GM12892 (cell line): Measurements from ENCODE around the gene VPS45.
A peak's percentile ranks its signal among the peaks of the same experiment; 100 is the strongest.

Experiments
- DNase-seq: peaks from one replicate; pipeline ENCODE4 v3.0.0; 2011; ENCODE audit not compliant: insufficient read length
- FAIRE-seq: peaks from 2 replicates; lab custom pipeline; 2011; peaks lifted over from hg19 to GRCh38; lab: Jason Lieb, UNC
- POLR2A ChIP-seq: IDR thresholded peaks from 2 replicates; pipeline ENCODE4 v1.6.1; 2011; ENCODE audit warnings: low read depth, low read length, control low read depth
- POLR2AphosphoS5 ChIP-seq: IDR thresholded peaks from 2 replicates; pipeline ENCODE4 v1.6.1; 2011; ENCODE audit warnings: low read depth, low read length, control low read depth
- TAF1 ChIP-seq: IDR thresholded peaks from 2 replicates; pipeline ENCODE4 v1.6.1; 2011; ENCODE audit warnings: low read depth, mild to moderate bottlenecking, control low read depth, low read length, borderline replicate concordance

The VPS45 gene

DNA sequence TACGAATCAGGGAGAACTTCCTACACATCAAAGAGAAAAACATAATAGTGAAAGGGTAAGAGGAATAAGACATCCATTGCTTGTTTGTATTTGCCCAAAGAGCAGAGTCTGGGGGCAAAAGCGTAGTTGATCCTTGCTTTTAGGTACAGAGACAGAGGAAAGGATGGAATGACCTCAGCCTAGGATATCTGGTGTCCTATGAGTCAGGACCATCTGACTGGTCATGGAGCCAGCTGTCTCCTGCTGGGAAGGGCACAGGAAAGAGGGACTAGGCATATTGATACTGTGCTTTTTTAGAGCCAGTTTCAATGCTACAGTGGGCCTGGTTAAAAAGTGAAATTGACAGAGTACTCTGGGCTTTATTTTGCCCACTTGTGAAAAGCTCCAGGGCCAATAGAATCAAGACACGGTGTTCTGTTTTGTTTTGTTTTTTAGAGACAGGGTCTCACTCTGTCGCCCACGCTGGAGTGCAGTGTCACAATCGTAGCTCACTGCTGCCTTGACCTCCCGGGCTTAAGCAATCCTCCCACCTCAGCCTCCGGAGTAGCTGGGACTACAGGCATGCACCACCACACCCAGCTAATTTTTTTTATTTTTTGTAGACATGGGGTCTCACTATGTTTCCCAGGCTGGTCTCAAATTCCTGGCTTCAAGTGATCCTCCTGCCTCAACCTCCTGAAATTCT, 85.3 kb downstream of the VPS45 start:
- TF ChIP-seq TAF1 (no peak), POLR2A (no peak), POLR2AphosphoS5 (no peak)
- FAIRE-seq (peak; percentile 14), DNase-seq (no peak)

DNA sequence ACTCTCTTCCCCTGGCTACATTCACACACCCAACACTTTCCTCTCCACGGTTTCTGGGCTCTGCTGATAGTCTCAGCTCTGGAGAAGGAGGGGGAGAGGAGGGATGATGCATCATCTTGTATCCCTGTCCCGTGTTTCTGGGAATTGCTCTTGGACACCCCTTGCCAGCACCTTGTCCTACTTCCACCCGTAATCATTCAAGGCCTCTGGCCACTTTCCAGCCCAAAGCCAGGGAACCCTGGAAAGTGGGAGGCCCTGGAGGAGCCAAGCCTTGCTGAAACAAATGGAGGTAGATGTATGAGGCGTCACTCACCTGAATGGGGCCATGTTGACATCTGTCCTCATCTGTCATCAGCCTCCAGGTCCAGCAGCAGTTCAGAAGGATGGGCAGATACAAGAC, 86.6 kb downstream of the VPS45 start:
- DNase-seq (no peak), FAIRE-seq (peak; percentile 24)
- TF ChIP-seq POLR2AphosphoS5: peak; percentile 65; the same call in 1 of the 2 replicates
- TF ChIP-seq TAF1: no peak
- peak; percentile 43; the same call in 1 of the 2 replicates for TF ChIP-seq POLR2A

DNA sequence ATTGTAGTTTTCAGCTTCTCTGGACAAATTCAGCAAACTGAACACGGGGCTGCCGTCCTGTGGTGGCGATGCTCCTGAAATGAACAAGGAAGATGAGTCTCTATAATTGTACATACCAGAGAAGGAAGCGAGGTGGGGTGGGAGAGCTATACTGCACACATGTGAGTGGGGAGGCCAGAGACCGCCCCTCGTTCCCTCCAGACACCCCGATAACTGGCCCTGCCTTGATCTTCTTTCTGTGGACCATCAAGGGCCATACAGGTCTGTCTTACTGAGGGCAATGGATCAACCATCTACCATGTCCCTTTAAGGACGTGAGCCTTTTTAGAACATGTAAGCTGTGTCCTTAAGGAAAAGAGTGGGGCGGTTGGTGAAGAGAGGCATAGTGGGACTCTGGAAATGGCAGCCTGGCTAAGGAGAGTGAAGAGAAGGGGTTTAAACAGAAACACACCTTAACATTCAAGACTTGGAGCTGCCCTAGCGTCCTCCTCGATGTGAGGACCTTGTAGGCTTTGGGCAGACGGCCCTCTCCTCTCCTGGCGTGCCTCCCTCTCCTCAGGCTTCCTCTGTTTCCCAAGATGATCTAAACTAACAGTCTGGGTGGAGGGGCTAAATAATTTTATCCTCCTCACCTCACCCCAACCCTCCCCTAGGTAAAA, 88.0 kb downstream of the VPS45 start:
- DNase-seq (no peak), FAIRE-seq (no peak)
- TF ChIP-seq POLR2A: no peak; the same call in none of the 2 replicates
- TF ChIP-seq POLR2AphosphoS5: peak; percentile 60

DNA sequence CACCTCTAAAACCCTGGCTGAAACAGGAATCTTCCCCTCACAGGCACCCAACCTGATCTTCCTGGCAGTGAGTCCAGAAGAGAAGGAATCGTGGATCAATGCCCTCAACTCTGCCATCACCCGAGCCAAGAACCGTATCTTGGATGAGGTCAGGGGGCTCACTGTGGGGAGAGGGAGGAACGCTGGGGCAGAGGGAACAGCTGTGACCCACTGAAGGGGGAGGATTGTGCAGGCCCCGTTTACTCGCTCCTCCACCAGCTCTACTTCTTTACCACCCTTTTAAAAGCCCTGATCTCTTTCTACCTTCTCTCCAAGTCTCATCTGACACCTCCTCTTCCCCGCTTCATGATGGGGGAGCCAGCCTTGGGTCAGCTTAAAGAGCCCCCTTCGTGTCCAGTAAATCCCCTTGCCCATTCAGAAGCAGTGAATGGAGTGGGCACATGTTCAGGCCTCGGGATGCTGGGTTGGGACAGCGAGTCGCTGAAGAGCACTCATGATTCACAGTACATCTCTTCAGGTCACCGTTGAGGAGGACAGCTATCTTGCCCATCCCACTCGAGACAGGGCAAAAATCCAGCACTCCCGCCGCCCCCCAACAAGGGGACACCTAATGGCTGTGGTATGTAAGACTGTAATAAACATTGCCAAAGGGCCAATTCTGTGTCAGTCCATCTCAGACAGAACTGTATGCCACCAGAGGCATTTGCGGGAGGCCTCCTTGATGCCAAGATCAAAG, 89.5 kb downstream of the VPS45 start:
- TF ChIP-seq POLR2A (peak; percentile 30; the same call in 1 of the 2 replicates), TAF1 (no peak), POLR2AphosphoS5 (no peak)
- no peak for FAIRE-seq
- no peak for DNase-seq

DNA sequence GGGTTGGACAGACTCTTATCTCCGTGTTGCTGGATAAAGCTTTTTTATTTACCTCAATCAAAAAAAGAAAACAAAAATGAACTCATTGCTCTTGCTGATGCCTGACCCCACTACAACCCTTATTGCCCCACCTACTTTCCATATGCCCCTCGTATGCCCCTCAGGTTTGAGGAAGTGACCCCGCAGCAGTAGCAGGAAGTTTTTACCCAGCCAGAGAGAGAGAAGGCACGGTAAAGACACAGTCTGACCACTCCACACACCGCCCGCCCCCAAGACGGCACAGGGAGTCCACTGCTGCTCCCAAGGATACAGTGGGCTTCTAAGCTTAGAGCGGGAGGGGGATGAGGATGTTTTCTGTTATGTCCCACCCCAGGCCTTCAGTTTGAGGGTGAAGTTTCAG, 92.0 kb downstream of the VPS45 start:
- FAIRE-seq (peak; percentile 30), DNase-seq (no peak)
- TF ChIP-seq TAF1: no peak
- TF ChIP-seq POLR2AphosphoS5: peak; percentile 66; the same call in 1 of the 2 replicates
- TF ChIP-seq POLR2A: peak; percentile 49; the same call in 1 of the 2 replicates

DNA sequence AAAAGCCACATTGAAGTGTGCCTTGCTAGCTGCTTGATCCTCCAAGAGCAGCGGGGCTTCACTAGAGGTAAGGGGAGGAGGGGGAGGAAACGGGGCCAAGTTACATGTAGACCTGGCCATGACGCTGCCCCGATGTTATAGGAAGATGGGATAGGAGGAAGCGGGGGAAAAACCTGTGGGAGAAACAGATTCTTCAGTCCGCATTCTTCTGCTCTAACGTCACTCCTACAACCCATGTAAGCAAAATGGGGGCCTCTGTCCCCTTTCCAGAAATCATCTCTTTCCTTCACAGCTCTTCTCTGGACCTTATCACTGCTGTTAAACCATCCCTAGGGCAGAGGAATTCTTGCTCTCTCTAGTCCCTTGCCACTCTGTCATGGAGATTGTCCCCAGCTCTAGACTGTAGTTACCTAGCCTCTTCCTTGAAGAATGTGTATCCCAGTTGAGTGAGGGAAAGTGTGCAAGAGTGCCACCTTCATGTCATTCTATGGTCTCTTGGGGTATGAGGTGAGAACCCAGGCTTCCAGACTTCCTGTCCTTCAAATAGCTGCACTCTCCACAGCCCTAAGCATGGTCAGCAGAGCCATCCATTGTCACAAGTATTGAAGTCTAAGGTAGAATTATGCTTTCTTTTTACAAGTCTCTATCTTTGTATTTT, 93.5 kb downstream of the VPS45 start:
- TF ChIP-seq POLR2AphosphoS5: peak; percentile 12; the same call in 1 of the 2 replicates
- TF ChIP-seq TAF1: no peak
- peak; percentile 24 for FAIRE-seq
- no peak for DNase-seq

DNA sequence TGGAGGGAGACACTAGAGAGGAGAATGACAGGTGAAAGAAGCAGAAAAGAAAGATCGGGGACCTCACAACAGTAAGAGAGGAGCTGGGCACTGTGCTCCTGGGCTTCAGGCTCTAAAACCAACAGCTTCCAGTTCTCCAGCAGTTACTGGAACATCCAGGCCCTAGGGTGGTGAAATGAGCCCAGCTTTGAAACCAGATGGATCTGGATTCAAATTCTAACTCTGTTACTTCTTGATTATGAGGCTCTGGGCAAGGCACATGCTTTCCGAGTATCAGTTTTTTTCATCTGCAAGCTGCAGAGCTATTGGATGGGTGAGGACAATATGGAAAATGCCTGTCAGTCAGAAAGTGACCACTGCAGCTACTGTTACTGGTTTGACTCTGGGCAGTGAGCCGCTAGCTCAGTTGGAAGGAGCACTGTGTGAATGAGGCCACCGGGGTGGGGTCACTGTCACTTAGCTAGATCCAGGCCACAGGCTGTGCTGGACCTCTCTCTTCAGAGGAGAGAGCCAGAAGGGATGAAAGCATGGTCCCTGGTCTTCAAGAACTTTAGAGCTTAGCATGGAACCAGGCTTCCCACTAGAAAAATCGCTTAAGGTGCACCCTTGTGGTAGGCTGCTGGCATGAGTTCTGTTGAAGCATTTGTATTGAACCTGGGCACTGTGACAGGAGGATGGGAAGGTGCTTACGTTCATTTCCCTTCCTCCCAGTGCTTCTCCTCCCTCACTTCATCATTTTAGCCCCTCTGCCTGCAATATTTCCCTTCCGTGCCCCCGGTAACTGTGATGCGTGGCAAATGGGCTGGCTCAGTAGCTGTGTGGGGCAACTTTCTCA, 94.4 kb downstream of the VPS45 start:
- no peak for FAIRE-seq

DNA sequence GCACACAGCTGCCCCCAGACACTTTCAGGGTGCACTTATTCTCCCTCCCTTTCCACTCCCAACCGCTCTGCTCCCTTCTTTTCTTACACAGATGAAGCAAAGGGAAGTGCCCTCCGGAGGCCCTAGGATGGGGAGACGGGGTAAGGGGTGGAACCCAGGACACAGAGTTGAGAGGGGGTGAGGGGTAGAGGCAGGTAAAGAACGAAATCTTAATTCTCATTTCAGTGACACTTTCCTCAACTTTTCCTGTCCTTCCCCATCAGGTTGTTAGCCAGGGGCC, 94.9 kb downstream of the VPS45 start:
- DNase-seq (no peak), FAIRE-seq (no peak)
- TF ChIP-seq TAF1 (no peak), POLR2A (no peak), POLR2AphosphoS5 (no peak)

More for the DNA sequence above, 94.4 kb downstream of the VPS45 start:
- DNase-seq: no peak
- TF ChIP-seq POLR2AphosphoS5 (peak; percentile 78), POLR2A (peak; percentile 57; the same call in 1 of the 2 replicates), TAF1 (no peak)

DNA sequence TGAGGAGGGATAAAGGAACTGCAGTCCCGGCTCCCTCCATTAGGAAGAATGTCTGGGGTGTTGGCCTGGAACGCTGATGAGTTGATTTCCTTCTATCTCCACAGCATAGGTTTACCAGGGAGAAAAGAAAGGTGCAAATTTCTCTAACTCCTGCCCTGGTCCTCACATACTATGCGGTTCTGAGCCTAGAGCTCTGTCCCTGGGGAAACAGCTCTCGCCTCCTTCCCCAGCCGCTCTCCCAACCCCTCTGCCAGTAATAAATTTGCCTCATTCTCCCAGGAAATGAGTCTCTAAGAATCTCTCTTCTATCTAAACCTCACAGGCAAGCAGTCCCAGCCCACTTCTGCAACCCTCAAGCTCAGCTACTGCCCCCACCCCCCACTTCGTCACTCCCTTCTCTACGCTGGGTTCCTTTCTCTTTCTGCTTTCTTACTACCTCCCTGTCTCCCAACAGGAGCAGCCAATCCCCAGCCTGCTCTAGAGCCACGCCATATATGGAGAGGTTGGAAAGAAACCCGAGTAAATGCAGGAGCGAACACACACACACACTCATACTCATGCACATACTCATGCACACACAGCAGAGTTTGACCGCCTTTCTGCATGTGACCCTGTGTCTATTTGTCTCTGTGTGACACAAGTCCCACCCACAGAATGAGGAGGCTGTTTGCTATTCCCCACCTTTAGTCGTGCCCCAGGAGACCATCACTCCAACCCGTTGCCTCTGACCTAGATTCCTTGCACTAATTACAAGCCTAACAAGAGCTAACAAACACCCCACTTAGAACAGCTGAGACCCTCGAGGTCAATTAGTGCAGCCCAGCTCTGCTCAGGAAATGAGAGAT, 95.5 kb downstream of the VPS45 start:
- TF ChIP-seq TAF1 (no peak), POLR2A (peak; percentile 66; the same call in 1 of the 2 replicates), POLR2AphosphoS5 (peak; percentile 87)
- peak; percentile 73 for FAIRE-seq
- DNase-seq: no peak

DNA sequence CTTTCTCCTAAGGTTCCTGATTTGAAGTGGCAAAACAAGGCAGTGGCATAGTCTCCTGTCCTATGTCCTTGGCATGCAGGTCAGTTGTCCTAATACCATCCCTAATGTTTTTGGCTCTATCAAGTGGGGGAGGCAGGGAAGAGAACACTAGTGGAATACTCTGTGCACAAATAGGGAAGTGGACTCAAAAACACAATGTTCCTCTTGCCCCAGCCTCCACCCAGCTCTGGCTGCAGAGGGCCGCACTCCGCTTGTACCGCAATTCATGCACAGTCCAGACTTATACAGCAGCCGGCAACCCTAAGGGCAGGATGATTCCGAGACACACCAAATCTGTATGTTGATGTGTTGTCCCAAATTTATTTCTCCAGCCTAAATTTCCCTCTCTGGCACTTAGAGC, 96.6 kb downstream of the VPS45 start:
- no peak for FAIRE-seq
- TF ChIP-seq TAF1: no peak

More for the DNA sequence above, 96.6 kb downstream of the VPS45 start:
- no peak for DNase-seq
